SU-DHL-6 (cell line): ENCODE results near the gene CHST13.

Experiments
- H2AFZ ChIP-seq: fragments of 200-600 bp; sonication (generic); 2 replicates; pipeline ENCODE4 v1.6.1; 2014; ENCODE audit warnings: low read depth, mild to moderate bottlenecking, moderate library complexity, mixed read lengths, antibody characterized with exemption, low read length; ENCODE audit not compliant: severe bottlenecking
- H3F3A ChIP-seq: fragments of 200-600 bp; shearing (Covaris generic); 2 replicates; pipeline ENCODE4 v1.6.0; 2016; ENCODE audit warnings: antibody characterized with exemption, mild to moderate bottlenecking; ENCODE audit not compliant: insufficient read depth
- H3K27ac ChIP-seq: fragments of 200-600 bp; sonication (generic); 2 replicates; pipeline ENCODE4 v1.5.1; 2016; ENCODE audit warnings: low read depth, mild to moderate bottlenecking, low read length, moderate library complexity, mixed read lengths
- H3K27me3 ChIP-seq: fragments of 200-600 bp; sonication (generic), shearing (Covaris generic); 2 replicates; pipeline ENCODE4 v1.6.0; 2014; ENCODE audit warnings: mild to moderate bottlenecking, low read length
- H3K36me3 ChIP-seq: fragments of 200-600 bp; sonication (generic); 2 replicates; pipeline ENCODE4 v1.6.1; 2014; ENCODE audit warnings: mild to moderate bottlenecking, low read length, mixed read lengths
- H3K4me2 ChIP-seq: fragments of 300-600, 200-600 bp; shearing (Covaris generic), sonication (generic); 2 replicates; pipeline ENCODE4 v1.6.0; 2014; ENCODE audit warnings: low read length, low read depth, mild to moderate bottlenecking; ENCODE audit not compliant: poor library complexity, severe bottlenecking
- H3K4me3 ChIP-seq: fragments of 200-600 bp; sonication (generic); 2 replicates; pipeline ENCODE4 v1.5.1; 2014; ENCODE audit warnings: antibody characterized with exemption, low read length, mild to moderate bottlenecking, mixed read lengths; ENCODE audit not compliant: insufficient read depth, poor library complexity, severe bottlenecking
- H3K79me2 ChIP-seq: fragments of 200-600 bp; sonication (generic); 2 replicates; pipeline ENCODE4 v1.6.1; 2014; ENCODE audit warnings: mild to moderate bottlenecking, low read length, moderate library complexity; ENCODE audit not compliant: insufficient read depth
- H3K9ac ChIP-seq: fragments of 200-600 bp; sonication (generic); 2 replicates; pipeline ENCODE4 v1.7.0; 2014; ENCODE audit warnings: mild to moderate bottlenecking, low read length
- H3K9me2 ChIP-seq: fragments of 200-600 bp; sonication (generic); replicated peaks from 2 replicates; pipeline ENCODE4 v1.6.1; 2014; ENCODE audit warnings: low read length; ENCODE audit not compliant: insufficient read depth
- H3K9me3 ChIP-seq: fragments of 200-600 bp; sonication (generic); 2 replicates; pipeline ENCODE4 v1.6.1; 2014; ENCODE audit warnings: low read length, mixed read lengths; ENCODE audit not compliant: insufficient read depth
- H4K20me1 ChIP-seq: fragments of 200-600 bp; sonication (generic); 2 replicates; pipeline ENCODE4 v1.6.1; 2014; ENCODE audit warnings: low read depth, mild to moderate bottlenecking, antibody characterized with exemption, low read length, moderate library complexity, mixed read lengths
- EZH2phosphoT487 ChIP-seq: fragments of 200-600 bp; sonication (generic), shearing (Covaris generic); conservative IDR thresholded peaks from 2 replicates; pipeline ENCODE4 v1.6.1; 2018; ENCODE audit warnings: mild to moderate bottlenecking, antibody characterized with exemption, low read length, moderate library complexity, mixed read lengths
- TF ChIP-seq, protein P1 (sequence below): fragments of 200-600 bp; sonication (generic); IDR thresholded peaks from one replicate; pipeline ENCODE4 v1.5.1; 2017; ENCODE audit warnings: antibody characterized with exemption, mild to moderate bottlenecking, low read length, moderate library complexity; ENCODE audit not compliant: insufficient read depth, poor library complexity, severe bottlenecking

Gene CHST13

DNA sequence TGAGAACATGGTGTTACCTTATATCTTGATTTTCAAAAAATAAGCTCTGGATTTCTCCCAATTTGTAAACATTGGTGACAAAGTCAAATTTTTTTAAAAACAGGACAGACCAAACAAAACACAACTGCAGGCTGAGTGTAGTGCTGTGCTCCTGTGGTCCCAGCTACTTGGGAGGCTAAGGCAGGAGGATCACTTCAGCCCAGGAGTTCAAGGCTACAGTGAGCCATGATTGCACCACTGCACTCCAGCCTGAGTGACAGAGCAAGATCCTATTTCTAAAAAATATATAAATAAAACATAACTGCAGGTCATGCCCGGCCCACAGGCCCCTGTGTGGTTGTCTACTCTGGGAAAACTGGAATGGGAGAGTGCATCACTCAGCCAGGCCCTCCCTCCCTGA, 44.3 kb upstream of the CHST13 start:
- Histone ChIP-seq H3K4me2 (no peak overlapping the region), H3K9ac (no peak overlapping the region), H3K79me2 (peaks cover 5% of the 10 kb centered on the region), H3K4me3 (no peak overlapping the region), H3K27me3 (no peaks in the 10 kb centered on the region), H3K9me2 (no peaks in the 10 kb centered on the region), H3K9me3 (no peaks in the 10 kb centered on the region), H3K36me3 (no peaks in the 10 kb centered on the region), H3K27ac (no peak overlapping the region), H4K20me1 (no peaks in the 10 kb centered on the region), H2AFZ (no peak overlapping the region), H3F3A (no peaks in the 10 kb centered on the region)
- TF ChIP-seq, protein P1, sequence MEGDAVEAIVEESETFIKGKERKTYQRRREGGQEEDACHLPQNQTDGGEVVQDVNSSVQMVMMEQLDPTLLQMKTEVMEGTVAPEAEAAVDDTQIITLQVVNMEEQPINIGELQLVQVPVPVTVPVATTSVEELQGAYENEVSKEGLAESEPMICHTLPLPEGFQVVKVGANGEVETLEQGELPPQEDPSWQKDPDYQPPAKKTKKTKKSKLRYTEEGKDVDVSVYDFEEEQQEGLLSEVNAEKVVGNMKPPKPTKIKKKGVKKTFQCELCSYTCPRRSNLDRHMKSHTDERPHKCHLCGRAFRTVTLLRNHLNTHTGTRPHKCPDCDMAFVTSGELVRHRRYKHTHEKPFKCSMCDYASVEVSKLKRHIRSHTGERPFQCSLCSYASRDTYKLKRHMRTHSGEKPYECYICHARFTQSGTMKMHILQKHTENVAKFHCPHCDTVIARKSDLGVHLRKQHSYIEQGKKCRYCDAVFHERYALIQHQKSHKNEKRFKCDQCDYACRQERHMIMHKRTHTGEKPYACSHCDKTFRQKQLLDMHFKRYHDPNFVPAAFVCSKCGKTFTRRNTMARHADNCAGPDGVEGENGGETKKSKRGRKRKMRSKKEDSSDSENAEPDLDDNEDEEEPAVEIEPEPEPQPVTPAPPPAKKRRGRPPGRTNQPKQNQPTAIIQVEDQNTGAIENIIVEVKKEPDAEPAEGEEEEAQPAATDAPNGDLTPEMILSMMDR = no peak
- TF ChIP-seq EZH2phosphoT487 = no peak

DNA sequence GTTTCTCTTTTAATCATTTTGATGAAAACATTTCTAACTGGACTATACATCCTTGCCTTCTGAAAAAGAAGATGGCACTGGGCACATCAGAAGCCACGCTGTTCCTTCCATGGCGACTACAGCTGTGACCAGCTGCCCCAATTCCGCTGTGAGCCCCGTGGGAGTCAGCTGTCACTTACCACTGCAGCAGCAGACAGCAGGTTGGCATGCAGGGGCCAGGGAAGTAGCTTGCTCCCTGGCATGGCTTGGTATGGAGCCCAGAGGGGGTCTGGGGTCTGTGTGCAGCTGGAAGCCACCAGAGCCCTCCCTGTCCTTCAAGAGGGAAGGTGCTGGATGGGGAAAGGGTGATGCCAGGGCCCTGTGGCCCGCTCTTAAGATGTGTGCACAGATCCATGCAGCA, 43.7 kb upstream of the CHST13 start:
- H3K27me3 ChIP-seq = no peaks in the 10 kb centered on the region
- no peaks in the 10 kb centered on the region for H4K20me1 ChIP-seq
- H3K27ac ChIP-seq = no peak overlapping the region
- H3K4me3 ChIP-seq = no peak overlapping the region
- TF ChIP-seq, protein P1 = no peak
- no peak for TF ChIP-seq EZH2phosphoT487
- no peaks in the 10 kb centered on the region for H3K9me2 ChIP-seq
- no peak overlapping the region for H3K4me2 ChIP-seq
- no peak overlapping the region for H3K9ac ChIP-seq
- H3K36me3 ChIP-seq = no peaks in the 10 kb centered on the region
- no peaks in the 10 kb centered on the region for H3K9me3 ChIP-seq
- no peaks in the 10 kb centered on the region for H3F3A ChIP-seq
- no peaks in the 10 kb centered on the region for H3K79me2 ChIP-seq
- H2AFZ ChIP-seq = no peak overlapping the region

DNA sequence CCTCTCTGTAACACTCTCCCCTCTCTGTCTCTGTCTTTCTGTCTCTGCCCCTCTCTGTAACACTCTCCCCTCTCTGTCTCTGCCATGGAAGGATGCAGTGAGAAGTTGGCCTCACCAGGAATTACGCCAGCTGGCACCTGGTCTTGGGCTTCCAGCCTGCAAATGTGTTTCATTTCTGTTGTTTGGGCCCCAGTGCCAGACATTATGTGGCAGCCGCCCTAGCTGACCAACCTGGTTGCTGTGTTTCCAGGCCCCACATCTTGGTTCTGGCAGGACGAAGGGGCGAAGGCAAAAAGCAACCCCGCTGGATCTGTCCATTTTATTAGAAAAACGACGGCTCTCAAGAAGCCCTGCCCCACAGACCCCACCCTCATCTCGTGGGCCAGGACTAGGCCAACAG, 43.1 kb upstream of the CHST13 start:
- H2AFZ ChIP-seq = no peak overlapping the region
- no peak for TF ChIP-seq EZH2phosphoT487
- TF ChIP-seq, protein P1 = no peak
- H4K20me1 ChIP-seq = no peaks in the 10 kb centered on the region
- no peaks in the 10 kb centered on the region for H3K27me3 ChIP-seq
- H3K27ac ChIP-seq = no peak overlapping the region
- no peak overlapping the region for H3K4me3 ChIP-seq
- no peaks in the 10 kb centered on the region for H3K79me2 ChIP-seq
- H3K9me3 ChIP-seq = no peaks in the 10 kb centered on the region
- H3K9me2 ChIP-seq = no peaks in the 10 kb centered on the region
- H3K4me2 ChIP-seq = no peak overlapping the region
- H3F3A ChIP-seq = no peaks in the 10 kb centered on the region
- H3K36me3 ChIP-seq = no peaks in the 10 kb centered on the region
- no peak overlapping the region for H3K9ac ChIP-seq
